Fibroblast of lung (primary cell): ENCODE data around the gene IMPACT.

Experiments used
- CTCF ChIP-seq, 2 donors: IDR thresholded peaks in 1 of 2; conservative IDR thresholded peaks in 1 of 2; 1 replicate in 1 of 2; 2 replicates in 1 of 2; pipeline ENCODE4 v1.5.1; 2011 to 2012; ENCODE audit warnings: low read length in 2 of 2, control low read depth in 1 of 2, inconsistent platforms in 1 of 2, low read depth in 1 of 2, mild to moderate bottlenecking in 1 of 2
- EZH2 ChIP-seq: IDR thresholded peaks from 2 replicates; pipeline ENCODE4 v1.5.1; 2012; ENCODE audit warnings: low read length, control low read depth, mild to moderate bottlenecking; ENCODE audit errors: missing control alignments

DNA sequence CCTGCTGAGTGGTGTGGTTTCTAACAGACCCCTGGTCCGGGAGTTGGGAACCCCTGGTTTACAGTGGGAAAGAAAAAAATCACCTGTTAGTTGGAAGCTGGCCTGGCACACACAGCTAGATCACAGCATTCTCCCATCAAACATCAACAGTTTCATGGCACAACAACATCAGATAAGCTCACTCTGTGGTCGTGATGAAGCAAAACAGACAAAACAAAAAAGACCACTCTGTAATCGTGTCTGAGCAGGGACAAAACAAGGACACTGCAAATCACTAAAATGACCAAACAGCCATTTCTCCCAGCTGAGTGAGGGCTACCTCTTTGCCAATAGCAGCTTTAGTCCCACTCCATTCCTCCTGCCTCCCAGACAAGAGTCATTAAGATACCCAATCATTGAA is 9.0 kb upstream of the IMPACT start:
- TF ChIP-seq CTCF (conservative IDR thresholded peaks at IDR 0.05 in 1 of 2, IDR thresholded peaks at IDR 0.05 in 1 of 2; ENCODE audit: low read depth in 1 of 2, low read length in 2 of 2), result no peak
- no peak for TF ChIP-seq EZH2
